Heart right ventricle (tissue), 16 donors: ENCODE results near the gene SYNJ2. TPM values are rescaled to one million over a fixed set of nuclear protein-coding genes. Genes with fewer than 3 reads are reported as not detected.
A peak's percentile ranks its signal among the peaks of the same experiment; 100 is the strongest.

ENCODE experiments used
- ATAC-seq, 8 donors: fragments of 200-7000 bp; cut with Tn5 transposase; one replicate each; pipeline ENCODE4 v1.9.1; 2020; ENCODE audit warnings: mild to moderate bottlenecking in 8 of 8, moderate library complexity in 8 of 8, moderate number of reproducible peaks in 1 of 8
- DNase-seq, 2 donors: peaks; one replicate each; pipeline ENCODE4 v3.0.0-alpha.2; 2020
- H3K27ac ChIP-seq, 10 donors: fragments of 200-600 bp; sonication (generic) in 2 of 10; one replicate each; pipeline versions ENCODE4 v1.5.0 to v1.8.0; 2020 to 2022; ENCODE audit warnings: mild to moderate bottlenecking in 3 of 10
- H3K27me3 ChIP-seq, 7 donors: fragments of 200-600 bp; one replicate each; pipeline ENCODE4 v1.8.0; 2021 to 2022; ENCODE audit warnings: mild to moderate bottlenecking in 2 of 7
- H3K36me3 ChIP-seq, 9 donors: fragments of 200-600 bp; sonication (generic) in 1 of 9; one replicate each; pipeline versions ENCODE4 v1.5.0 to v1.8.0; 2020 to 2022; ENCODE audit warnings: mild to moderate bottlenecking in 2 of 9
- H3K4me1 ChIP-seq, 9 donors: fragments of 200-600 bp; sonication (generic) in 1 of 9; one replicate each; pipeline versions ENCODE4 v1.5.0 to v1.8.0; 2020 to 2022; ENCODE audit warnings: mild to moderate bottlenecking in 4 of 9
- H3K4me3 ChIP-seq, 10 donors: fragments of 200-600 bp; sonication (generic) in 2 of 10; one replicate each; pipeline versions ENCODE4 v1.5.0 to v1.8.0; 2020 to 2022; ENCODE audit warnings: mild to moderate bottlenecking in 7 of 10, moderate library complexity in 2 of 10
- H3K9me3 ChIP-seq, 11 donors: fragments of 200-600 bp in 10 of 11; sonication (generic) in 2 of 11; one replicate each; pipeline versions ENCODE4 v1.5.0 to v1.8.0; 2013 to 2022; ENCODE audit warnings: mild to moderate bottlenecking in 2 of 11, control low read depth in 1 of 11, moderate library complexity in 1 of 11
- CTCF ChIP-seq, 9 donors: fragments of 200-600 bp; sonication (generic) in 2 of 9; IDR thresholded peaks; one replicate each; pipeline versions ENCODE4 v1.5.0 to v1.8.0; 2021 to 2022; ENCODE audit warnings: antibody characterized with exemption in 9 of 9, mild to moderate bottlenecking in 5 of 9, moderate library complexity in 1 of 9
- WGBS, 2 donors: extraction: QIAGEN DNeasy Blood & Tissue Kit; methylation state at CpG; one replicate each; pipeline ENCODE4 v1.1.7; 2013; ENCODE audit warnings: inconsistent platforms in 1 of 2; 5-methylcytosine and 5-hydroxymethylcytosine counted together
- intact Hi-C, 10 donors: fragments of 100-400 bp; cut with DNase I; formaldehyde crosslinking; loops; one replicate each; pipeline versions ENCODE4 v1.11.1 to v1.14.2; 2022
- polyA plus RNA-seq, 2 donors: library from polyadenylated mRNA; stranded (reverse); fragments of 200-250 nt; gene quantifications; one replicate each; pipeline ENCODE4 v1.2.3, GENCODE V29; 2013
- total RNA-seq, 10 donors: library from RNA; stranded (reverse); fragmentation: NEBNext Ultra II Directional in 3 of 10; extraction: Animal tissue kit (Norgen Biotek cat#: 25700) in 3 of 10; gene quantifications; one replicate each; pipeline versions ENCODE4 v1.2.1 to v1.2.4, GENCODE V29; 2021 to 2023
- donor health status: Arrhythmogenic right ventricular cardiomyopathy.
- donor health status: ischemic (EF 13 %, LVEDD 7.1; RV severe dilation, severe dysfunction).
- donor health status: healthy with polysubstance abuse.
- donor health status: DM: no; HTN: yes; CAD: no.
- donor health status: DM: no; HTN: no; CAD: no.
- donor health status: ischemic (EF 25% LVEDD 6.9; RV normal size, moderate dysfunction).
- donor health status: ischemic (EF 25% LVEDD 5.7; RV mildly dilated, moderate dysfunction).
- donor health status: healthy.
- donor health status: DM: yes; HTN: yes; CAD: no.
- donor health status: Ischemic cardiomyopathy.
- donor health status: ischemic (EF 35%, LVEDD 5.7; RV mildly dilated, moderate dysfunction).
- donor health status: nonischemic (EF 11% LVEDD 7.7; RV severe dilation, severe dysfunction).
- donor health status: DM: yes; HTN: yes; CAD: no.
- donor health status: PGD.
- donor health status: ischemic (EF 29% LVEDD 5.4; RV normal size, mild dysfunction).
- donor health status: nonischemic (EF 23%, LVEDD 6.1; RV moderate dilation, normal function).

The SYNJ2 gene
- total and polyA plus RNA-seq, 12 donors, result 14.0 to 27.8 (median 19.0) TPM

DNA sequence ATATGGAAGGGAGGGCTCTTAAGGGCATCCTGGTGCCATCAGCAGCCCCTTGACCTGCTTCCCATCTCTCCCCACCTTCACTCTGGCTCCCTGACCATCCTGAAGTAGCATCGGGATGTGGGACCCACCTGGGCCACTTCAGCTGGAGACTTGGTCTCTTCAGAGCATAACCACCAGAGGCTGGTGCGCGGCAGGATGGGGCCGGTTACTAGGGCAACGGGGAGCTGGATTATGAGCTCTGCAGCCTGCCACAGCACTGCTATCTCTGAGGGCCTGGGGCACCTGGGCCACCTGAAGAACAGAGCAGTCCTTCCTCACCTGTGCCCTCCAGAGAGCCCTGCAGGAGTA is 79.7 kb downstream of the SYNJ2 start:
- Histone ChIP-seq H3K27me3 (no peaks in the 10 kb centered on the region), H3K4me1 (peaks cover 14 to 52% (median 29%) of the 10 kb centered on the region in 9 donors), H3K36me3 (peaks cover 0 to 70% (median 29%) of the 10 kb centered on the region in 9 donors), H3K27ac (peak overlapping the region; percentile 38 to 93 (median 85)), H3K4me3 (no peak overlapping the region), H3K9me3 (peaks cover 0 to 8% (median 0%) of the 10 kb centered on the region in 11 donors)
- intact Hi-C loops, result loop anchor here in 1 of 10 donors (10.0 kb wide), 1 partner anchor 747 kb away; no protein-coding TSS in a partner anchor
- DNase-seq (no peak), ATAC-seq (peak in 4 of 8 donors; percentile 1 to 12 (median 2))
- WGBS, 2 donors, result 82 to 89% methylated on average over 5 of the region's 5 CpGs
- TF ChIP-seq CTCF (IDR thresholded peaks at IDR 0.05), result no peak

GRCh38 chr6:158061709-158062461 is 80.2 kb downstream of the SYNJ2 start:
- H3K4me3 ChIP-seq, result no peak overlapping the region
- H3K9me3 ChIP-seq, result peaks cover 0 to 8% (median 0%) of the 10 kb centered on the region in 11 donors
- TF ChIP-seq CTCF (IDR thresholded peaks at IDR 0.05), result no peak
- DNase-seq (no peak), ATAC-seq (no peak)
- WGBS, 2 donors, result 96 to 97% methylated on average over 29 of the region's 29 CpGs
- H3K27me3 ChIP-seq, result no peaks in the 10 kb centered on the region
- peak overlapping the region in 8 of 10 donors; percentile 80 to 93 (median 86) for H3K27ac ChIP-seq
- H3K4me1 ChIP-seq, result peaks cover 14 to 49% (median 29%) of the 10 kb centered on the region in 9 donors
- intact Hi-C loops, result loop anchor here in 1 of 10 donors (10.0 kb wide), 1 partner anchor 747 kb away; no protein-coding TSS in a partner anchor
- peaks cover 0 to 70% (median 28%) of the 10 kb centered on the region in 9 donors for H3K36me3 ChIP-seq

DNA sequence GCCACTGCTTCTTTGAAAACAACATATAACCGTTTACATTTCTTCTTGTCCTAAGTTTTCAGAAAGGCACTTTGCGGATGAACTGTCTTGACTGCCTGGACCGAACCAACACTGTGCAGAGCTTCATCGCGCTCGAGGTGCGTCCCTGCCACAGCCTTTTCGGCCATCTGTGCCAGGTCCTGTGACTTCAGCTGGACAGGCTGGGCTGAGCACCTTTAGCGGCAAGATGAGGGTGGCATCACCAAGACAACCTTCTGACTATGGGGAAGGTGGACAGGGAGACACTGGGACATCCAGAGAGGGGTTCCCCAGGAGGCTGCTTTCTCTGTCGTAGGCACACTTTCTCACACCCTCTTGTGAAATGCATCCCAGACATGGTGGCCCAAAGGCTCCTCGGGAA is 82.1 kb downstream of the SYNJ2 start:
- peaks cover 14 to 38% (median 35%) of the 10 kb centered on the region in 9 donors for H3K4me1 ChIP-seq
- intact Hi-C loops, result loop anchor here in 1 of 10 donors (10.0 kb wide), 1 partner anchor 749 kb away; no protein-coding TSS in a partner anchor
- no peak for ATAC-seq
- peaks cover 0 to 8% (median 0%) of the 10 kb centered on the region in 11 donors for H3K9me3 ChIP-seq
- no peak overlapping the region for H3K27ac ChIP-seq
- WGBS, 2 donors, result 96 to 97% methylated on average over 11 of the region's 11 CpGs
- H3K27me3 ChIP-seq, result no peaks in the 10 kb centered on the region
- TF ChIP-seq CTCF (IDR thresholded peaks at IDR 0.05), result no peak
- H3K4me3 ChIP-seq, result no peak overlapping the region
- H3K36me3 ChIP-seq, result peaks cover 0 to 80% (median 34%) of the 10 kb centered on the region in 9 donors
- no peak for DNase-seq

DNA sequence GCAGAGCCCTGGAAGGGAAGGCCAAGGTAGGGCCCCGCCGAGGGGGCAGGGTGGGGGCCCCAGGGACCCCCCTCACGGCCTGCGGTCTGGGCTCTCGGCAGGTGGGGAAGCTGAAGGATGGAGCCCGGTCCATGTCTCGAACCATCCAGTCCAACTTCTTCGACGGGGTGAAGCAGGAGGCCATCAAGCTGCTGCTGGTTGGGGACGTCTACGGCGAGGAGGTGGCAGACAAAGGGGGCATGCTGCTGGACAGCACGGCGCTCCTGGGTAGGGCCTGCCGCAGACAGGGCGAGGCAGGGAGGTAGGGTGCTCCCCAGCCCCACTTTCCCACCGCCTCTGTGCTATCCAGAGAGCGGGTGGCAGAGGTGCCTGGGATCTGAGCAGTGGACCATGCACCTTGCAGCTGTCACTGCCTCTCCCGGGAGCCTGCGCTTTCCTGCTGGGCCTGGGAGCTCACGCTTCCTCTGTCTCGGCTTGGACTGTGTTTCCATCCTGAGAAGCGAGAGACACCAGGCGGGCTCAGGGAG is 83.1 kb downstream of the SYNJ2 start:
- Histone ChIP-seq H3K27me3 (no peaks in the 10 kb centered on the region), H3K4me3 (no peak overlapping the region), H3K9me3 (peaks cover 0 to 8% (median 0%) of the 10 kb centered on the region in 11 donors), H3K36me3 (peaks cover 0 to 83% (median 34%) of the 10 kb centered on the region in 9 donors), H3K27ac (no peak overlapping the region), H3K4me1 (peaks cover 9 to 39% (median 25%) of the 10 kb centered on the region in 9 donors)
- no peak for DNase-seq
- WGBS, 2 donors, result 91 to 94% methylated on average over 24 of the region's 24 CpGs
- TF ChIP-seq CTCF (IDR thresholded peaks at IDR 0.05), result no peak
- no peak for ATAC-seq
- intact Hi-C loops, result loop anchor here in 1 of 10 donors (10.0 kb wide), 1 partner anchor 750 kb away; no protein-coding TSS in a partner anchor
